GM23338 (cell line): Measurements from ENCODE around the gene GALNT13. TPM values are rescaled to one million over a fixed set of nuclear protein-coding genes. Genes with fewer than 3 reads are reported as not detected.

Source experiments
- ATAC-seq: fragments of 200-7000 bp; cut with Tn5 transposase; 3 replicates; pipeline ENCODE4 v1.9.1; 2020
- DNase-seq: peaks from one replicate; pipeline ENCODE4 v3.0.0-alpha.2; 2015; ENCODE audit warnings: low spot score
- H2AFZ ChIP-seq: fragments of 200-600 bp; sonication (generic); 2 replicates; pipeline ENCODE4 v1.8.0; 2016; ENCODE audit warnings: antibody characterized with exemption, mild to moderate bottlenecking, moderate library complexity
- H3F3A ChIP-seq: fragments of 200-600 bp; sonication (generic); replicated peaks from 2 replicates; pipeline ENCODE4 v1.8.0; 2017; ENCODE audit warnings: antibody characterized with exemption, mixed run types, low read depth
- H3K27ac ChIP-seq: fragments of 200-600 bp; sonication (generic); 2 replicates; pipeline ENCODE4 v1.6.1; 2016; ENCODE audit warnings: low read depth
- H3K27me3 ChIP-seq: fragments of 200-600 bp; sonication (generic); 2 replicates; pipeline ENCODE4 v1.8.0; 2016; ENCODE audit warnings: mild to moderate bottlenecking, mixed run types, moderate library complexity; ENCODE audit not compliant: insufficient read depth
- H3K36me3 ChIP-seq: fragments of 200-600 bp; sonication (generic); 2 replicates; pipeline ENCODE4 v1.8.0; 2016; ENCODE audit warnings: mild to moderate bottlenecking; ENCODE audit not compliant: insufficient read depth
- H3K4me1 ChIP-seq: fragments of 200-600 bp; sonication (generic); 2 replicates; pipeline ENCODE4 v1.8.0; 2016; ENCODE audit warnings: mild to moderate bottlenecking, moderate library complexity; ENCODE audit not compliant: insufficient read depth
- H3K4me2 ChIP-seq: fragments of 200-600 bp; sonication (generic); 2 replicates; pipeline ENCODE4 v1.7.1; 2017; ENCODE audit warnings: mixed run types
- H3K4me3 ChIP-seq: fragments of 200-600 bp; sonication (generic); 2 replicates; pipeline ENCODE4 v1.6.1; 2016; ENCODE audit warnings: mixed run types
- H3K79me2 ChIP-seq: fragments of 200-600 bp; sonication (generic); replicated peaks from 2 replicates; pipeline ENCODE4 v1.8.0; 2017; ENCODE audit warnings: mild to moderate bottlenecking; ENCODE audit not compliant: insufficient read depth
- H3K9me2 ChIP-seq: fragments of 200-600 bp; sonication (generic); 2 replicates; pipeline ENCODE4 v1.8.0; 2017; ENCODE audit not compliant: insufficient read depth
- H4K20me1 ChIP-seq: fragments of 200-600 bp; sonication (generic); replicated peaks from 2 replicates; pipeline ENCODE4 v1.8.0; 2017; ENCODE audit warnings: mild to moderate bottlenecking; ENCODE audit not compliant: insufficient read depth
- H3K27ac Mint-ChIP-seq: 2 replicates; pipeline ENCODE4 v1.8.0; 2020; ENCODE audit warnings: inconsistent platforms, mild to moderate bottlenecking, moderate library complexity, mixed read lengths
- H3K27me3 Mint-ChIP-seq: 3 replicates; pipeline ENCODE4 v1.8.0; 2022; ENCODE audit warnings: low read depth, mild to moderate bottlenecking, moderate library complexity, mixed read lengths, inconsistent platforms; ENCODE audit not compliant: insufficient read depth, poor library complexity
- H3K36me3 Mint-ChIP-seq: 3 replicates; pipeline ENCODE4 v1.8.0; 2021; ENCODE audit warnings: low read depth, mild to moderate bottlenecking, inconsistent platforms, moderate library complexity, mixed read lengths
- H3K4me1 Mint-ChIP-seq: 3 replicates; pipeline ENCODE4 v1.8.0; 2020; ENCODE audit warnings: mild to moderate bottlenecking, inconsistent platforms, mixed read lengths
- H3K4me3 Mint-ChIP-seq: 3 replicates; pipeline ENCODE4 v1.8.0; 2021; ENCODE audit warnings: moderate library complexity, mild to moderate bottlenecking, inconsistent platforms, mixed read lengths
- H3K9me3 Mint-ChIP-seq: 3 replicates; pipeline ENCODE4 v1.8.0; 2020; ENCODE audit warnings: moderate library complexity, mild to moderate bottlenecking, inconsistent platforms, mixed read lengths
- CREB1 ChIP-seq: fragments of 250-450 bp; sonication (Bioruptor Pico); IDR thresholded peaks from 2 replicates; pipeline ENCODE4 v1.5.0; 2020; ENCODE audit warnings: low read depth, mild to moderate bottlenecking, moderate library complexity
- CTCF ChIP-seq, 2 experiments: fragments of 200-600 bp in 1 of 2; sonication (generic) in 1 of 2; conservative IDR thresholded peaks; 2 replicates each; pipeline versions ENCODE4 v1.5.1 to v1.6.1; 2016 to 2017; ENCODE audit warnings: antibody characterized with exemption in 2 of 2, low read depth in 2 of 2, mild to moderate bottlenecking in 2 of 2, moderate library complexity in 1 of 2
- ETS1 ChIP-seq: IDR thresholded peaks from 2 replicates; pipeline ENCODE4 v1.6.1; 2016; ENCODE audit warnings: antibody characterized with exemption
- EZH2 ChIP-seq: fragments of 200-600 bp; sonication (generic); IDR thresholded peaks from one replicate; pipeline ENCODE4 v1.8.0; 2017; ENCODE audit warnings: antibody characterized with exemption, mild to moderate bottlenecking, low read depth; ENCODE audit not compliant: unreplicated experiment
- EZH2phosphoT487 ChIP-seq: fragments of 200-600 bp; sonication (generic); IDR thresholded peaks from one replicate; pipeline ENCODE4 v1.8.1; 2018; ENCODE audit warnings: antibody characterized with exemption; ENCODE audit not compliant: unreplicated experiment
- JUNB ChIP-seq: IDR thresholded peaks from one replicate; pipeline ENCODE4 v1.6.1; 2016; ENCODE audit warnings: antibody characterized with exemption; ENCODE audit not compliant: unreplicated experiment
- NANOG ChIP-seq: IDR thresholded peaks from 2 replicates; pipeline ENCODE4 v1.6.1; 2016; ENCODE audit warnings: antibody characterized with exemption, borderline replicate concordance
- POLR2AphosphoS5 ChIP-seq: IDR thresholded peaks from 2 replicates; pipeline ENCODE4 v1.6.1; 2016; ENCODE audit warnings: antibody characterized with exemption, low read depth
- REST ChIP-seq: IDR thresholded peaks from one replicate; pipeline ENCODE4 v1.6.1; 2018; ENCODE audit warnings: antibody characterized with exemption; ENCODE audit not compliant: unreplicated experiment
- STAT1 ChIP-seq: IDR thresholded peaks from one replicate; pipeline ENCODE4 v1.6.1; 2016; ENCODE audit warnings: antibody characterized with exemption; ENCODE audit not compliant: unreplicated experiment
- ZNF114 ChIP-seq: fragments of 250-450 bp; sonication (Bioruptor Pico); IDR thresholded peaks from 2 replicates; pipeline ENCODE4 v1.5.0; 2020; ENCODE audit warnings: mild to moderate bottlenecking, moderate library complexity
- ZNF331 ChIP-seq: fragments of 250-450 bp; sonication (Bioruptor Pico); IDR thresholded peaks from 2 replicates; pipeline ENCODE4 v1.5.0; 2020; ENCODE audit warnings: low read depth, mild to moderate bottlenecking, moderate library complexity
- ZNF462 ChIP-seq: fragments of 250-450 bp; sonication (Bioruptor Pico); IDR thresholded peaks from 2 replicates; pipeline ENCODE4 v1.5.0; 2020; ENCODE audit warnings: mild to moderate bottlenecking, moderate library complexity
- polyA plus RNA-seq: library from polyadenylated mRNA; unstranded; fragments of >200 nt; fragmentation: Nextera tagmentation; extraction: Ambion mirVana; gene quantifications from 2 replicates; pipeline ENCODE4 v1.2.1, GENCODE V29; 2016
- total RNA-seq: library from RNA; depleted of rRNA; stranded (reverse); fragments of >200 nt; shearing (Covaris generic); gene quantifications from 2 replicates; pipeline ENCODE4 v1.2.3, GENCODE V29; 2014

GALNT13 gene
- total and polyA plus RNA-seq, 2 experiments from 2014 or later: 3.5 to 5.2 TPM

- TF ChIP-seq ZNF462 (no peak), POLR2AphosphoS5 (no peak), EZH2 (no peak), CREB1 (CRISPR knock-in tag) (no peak), NANOG (no peak), JUNB (no peak), ZNF331 (CRISPR knock-in tag) (no peak)
Measured at GRCh38 chr2:154182008-154182407, 310.3 kb downstream of the GALNT13 start (continued).

- Histone ChIP-seq H3F3A (no peaks in the 10 kb centered on the region), H3K27ac (no peak overlapping the region), H3K36me3 (no peaks in the 10 kb centered on the region), H3K79me2 (no peaks in the 10 kb centered on the region), H3K4me2 (no peak overlapping the region), H3K9me2 (no peaks in the 10 kb centered on the region), H2AFZ (no peak overlapping the region), H3K4me1 (no peaks in the 10 kb centered on the region), H4K20me1 (no peaks in the 10 kb centered on the region), H3K27me3 (no peaks in the 10 kb centered on the region), H3K4me3 (no peak overlapping the region)
- H3K27me3 Mint-ChIP-seq: no peaks in the 10 kb centered on the region
- H3K4me1 Mint-ChIP-seq: peaks cover 5% of the 10 kb centered on the region
- H3K27ac Mint-ChIP-seq: no peak overlapping the region
- DNase-seq (no peak), ATAC-seq (no peak)
- H3K36me3 Mint-ChIP-seq: peaks cover 9% of the 10 kb centered on the region; the same call in 2 of the 3 replicates
- no peak overlapping the region for H3K4me3 Mint-ChIP-seq
- H3K9me3 Mint-ChIP-seq: peaks cover 8% of the 10 kb centered on the region
- TF ChIP-seq CTCF (conservative IDR thresholded peaks at IDR 0.05; ENCODE audit: low read depth in 2 of 2) (no peak), ETS1 (no peak), EZH2phosphoT487 (no peak), STAT1 (no peak), ZNF331 (CRISPR knock-in tag) (no peak), ZNF114 (CRISPR knock-in tag) (no peak), NANOG (no peak), REST (no peak), POLR2AphosphoS5 (no peak), JUNB (no peak), CREB1 (CRISPR knock-in tag) (no peak)
Measured at GRCh38 chr2:154187948-154188347, 316.2 kb downstream of the GALNT13 start.
